Lung (tissue), 12 donors: Measurements from ENCODE around the gene YTHDC2. TPM values are rescaled to one million over a fixed set of nuclear protein-coding genes. Genes with fewer than 3 reads are reported as not detected.

Experiments used
- ATAC-seq: fragments of 200-7000 bp; cut with Tn5 transposase; one replicate; pipeline ENCODE4 v1.9.1; 2020; ENCODE audit warnings: moderate number of reproducible peaks; ENCODE audit not compliant: insufficient read depth, low FRiP score
- DNase-seq, 3 donors: peaks; one replicate each; pipeline ENCODE4 v3.0.0-alpha.2; 2013 to 2017
- H3K27ac ChIP-seq, 2 donors: one replicate each; pipeline ENCODE4 v1.5.1; 2013; ENCODE audit warnings: mild to moderate bottlenecking in 2 of 2, moderate library complexity in 2 of 2, control low read depth in 1 of 2, inconsistent platforms in 1 of 2, low read depth in 1 of 2, low read length in 1 of 2
- H3K27me3 ChIP-seq, 3 donors: one replicate each; pipeline ENCODE4 v1.5.1; 2013; ENCODE audit warnings: low read length in 2 of 3; ENCODE audit not compliant: control insufficient read depth in 3 of 3, insufficient read depth in 3 of 3
- H3K36me3 ChIP-seq, 4 donors: one replicate each; pipeline ENCODE4 v1.5.1; 2013; ENCODE audit warnings: low read length in 4 of 4, mild to moderate bottlenecking in 1 of 4, moderate library complexity in 1 of 4; ENCODE audit not compliant: control insufficient read depth in 4 of 4, insufficient read depth in 4 of 4
- H3K4me1 ChIP-seq, 5 donors: one replicate each; pipeline ENCODE4 v1.5.1; 2013; ENCODE audit warnings: low read length in 5 of 5, mild to moderate bottlenecking in 2 of 5, moderate library complexity in 1 of 5; ENCODE audit not compliant: control insufficient read depth in 5 of 5, insufficient read depth in 5 of 5
- H3K4me3 ChIP-seq: one replicate; pipeline ENCODE4 v1.5.1; 2013; ENCODE audit warnings: mild to moderate bottlenecking, control low read depth, moderate library complexity
- H3K9ac ChIP-seq, 2 donors: one replicate each; pipeline ENCODE4 v1.5.1; 2013; ENCODE audit warnings: low read length in 2 of 2, control low read depth in 1 of 2; ENCODE audit not compliant: insufficient read depth in 1 of 2
- H3K9me3 ChIP-seq, 4 donors: one replicate each; pipeline ENCODE4 v1.5.1; 2013; ENCODE audit warnings: low read length in 3 of 4, mild to moderate bottlenecking in 1 of 4, moderate library complexity in 1 of 4; ENCODE audit not compliant: control insufficient read depth in 4 of 4, insufficient read depth in 3 of 4
- CTCF ChIP-seq: IDR thresholded peaks from 2 replicates; pipeline ENCODE4 v1.5.1; 2012; ENCODE audit warnings: mild to moderate bottlenecking; ENCODE audit errors: control extremely low read depth, extremely low read depth
- WGBS, 2 donors: extraction: QIAGEN DNeasy Blood & Tissue Kit; methylation state at CpG; one replicate each; pipeline ENCODE4 v1.1.7; 2013; 5-methylcytosine and 5-hydroxymethylcytosine counted together
- polyA plus RNA-seq, 2 donors: library from polyadenylated mRNA; stranded (reverse); fragments of 200-250 nt; gene quantifications; one replicate each; pipeline ENCODE4 v1.2.1, GENCODE V29; 2013
- total RNA-seq, 2 donors: library from RNA; depleted of rRNA in 1 of 2; stranded (reverse); fragments of >200 nt in 1 of 2; gene quantifications; one replicate each; pipeline ENCODE4 v1.2.1, GENCODE V29; 2014 to 2021
- donor health status: control.
- donor health status: control.
- donor health status: Bipolar disorder and iron deficiency.
- donor health status: healthy.
- donor health status: DM: yes; HTN: yes; CAD: no.

YTHDC2 gene
- total and polyA plus RNA-seq, 4 donors = 8.4 to 49.1 (median 15.4) TPM

GRCh38 chr5:113523168-113523567, 9.7 kb downstream of the YTHDC2 start:
- ATAC-seq = no peak
- H3K36me3 ChIP-seq = peaks cover 0 to 9% (median 4%) of the 10 kb centered on the region in 4 donors
- no peak overlapping the region for H3K27ac ChIP-seq
- WGBS, 2 donors = 87 to 92% methylated on average over 2 of the region's 2 CpGs
- H3K9ac ChIP-seq = no peak overlapping the region
- no peaks in the 10 kb centered on the region for H3K27me3 ChIP-seq
- H3K4me3 ChIP-seq = no peak overlapping the region
- DNase-seq = no peak
- H3K9me3 ChIP-seq = no peaks in the 10 kb centered on the region
- no peaks in the 10 kb centered on the region for H3K4me1 ChIP-seq
- no peak for TF ChIP-seq CTCF

GRCh38 chr5:113524927-113525326, 11.4 kb downstream of the YTHDC2 start:
- Histone ChIP-seq H3K4me3 (no peak overlapping the region), H3K27ac (no peak overlapping the region), H3K9me3 (no peaks in the 10 kb centered on the region), H3K4me1 (peaks cover 0 to 3% (median 0%) of the 10 kb centered on the region in 5 donors), H3K27me3 (no peaks in the 10 kb centered on the region), H3K36me3 (peaks cover 0 to 9% (median 3%) of the 10 kb centered on the region in 4 donors), H3K9ac (no peak overlapping the region)
- 26 to 50% methylated on average over 2 of the region's 2 CpGs for WGBS, 2 donors
- no peak for ATAC-seq
- TF ChIP-seq CTCF = no peak
- no peak for DNase-seq

GRCh38 chr5:113526421-113526820, 12.9 kb downstream of the YTHDC2 start:
- no peak overlapping the region for H3K27ac ChIP-seq
- H3K4me3 ChIP-seq = no peak overlapping the region
- DNase-seq = no peak
- peaks cover 2 to 7% (median 4%) of the 10 kb centered on the region in 4 donors for H3K9me3 ChIP-seq
- H3K4me1 ChIP-seq = peaks cover 0 to 3% (median 0%) of the 10 kb centered on the region in 5 donors
- no peaks in the 10 kb centered on the region for H3K27me3 ChIP-seq
- H3K9ac ChIP-seq = no peak overlapping the region
- no peak for TF ChIP-seq CTCF
- 95 to 96% methylated on average over 4 of the region's 4 CpGs for WGBS, 2 donors
- peaks cover 1 to 7% (median 5%) of the 10 kb centered on the region in 4 donors for H3K36me3 ChIP-seq
- no peak for ATAC-seq

GRCh38 chr5:113527746-113528145, 14.3 kb downstream of the YTHDC2 start:
- no peak overlapping the region for H3K9ac ChIP-seq
- peaks cover 3 to 9% (median 5%) of the 10 kb centered on the region in 4 donors for H3K9me3 ChIP-seq
- no peak overlapping the region for H3K4me3 ChIP-seq
- H3K27me3 ChIP-seq = no peaks in the 10 kb centered on the region
- H3K27ac ChIP-seq = no peak overlapping the region
- ATAC-seq = no peak
- H3K36me3 ChIP-seq = peaks cover 1 to 10% (median 8%) of the 10 kb centered on the region in 4 donors
- 95 to 96% methylated on average over 5 of the region's 5 CpGs for WGBS, 2 donors
- DNase-seq = no peak
- peaks cover 0 to 3% (median 0%) of the 10 kb centered on the region in 5 donors for H3K4me1 ChIP-seq
- no peak for TF ChIP-seq CTCF
